GM13976 (cell line): ENCODE results near the gene NRSN1.

ENCODE experiments used
- DNase-seq: peaks from one replicate; pipeline ENCODE4 v3.0.0; 2012; ENCODE audit warnings: low spot score
- CTCF ChIP-seq: IDR thresholded peaks from 2 replicates; pipeline ENCODE4 v1.5.1; 2012; ENCODE audit warnings: borderline replicate concordance, mild to moderate bottlenecking; ENCODE audit not compliant: insufficient read depth; ENCODE audit errors: extremely low read depth, missing control alignments, control extremely low read depth
- in situ Hi-C: fragments of 300-500 bp; cut with MboI; formaldehyde crosslinking; loops from one replicate; pipeline ENCODE4 v1.12.0; 2022; ENCODE audit warnings: low sequenced_read_pairs, mixed read lengths, inconsistent platforms; ENCODE audit not compliant: unreplicated experiment

The NRSN1 gene

DNA sequence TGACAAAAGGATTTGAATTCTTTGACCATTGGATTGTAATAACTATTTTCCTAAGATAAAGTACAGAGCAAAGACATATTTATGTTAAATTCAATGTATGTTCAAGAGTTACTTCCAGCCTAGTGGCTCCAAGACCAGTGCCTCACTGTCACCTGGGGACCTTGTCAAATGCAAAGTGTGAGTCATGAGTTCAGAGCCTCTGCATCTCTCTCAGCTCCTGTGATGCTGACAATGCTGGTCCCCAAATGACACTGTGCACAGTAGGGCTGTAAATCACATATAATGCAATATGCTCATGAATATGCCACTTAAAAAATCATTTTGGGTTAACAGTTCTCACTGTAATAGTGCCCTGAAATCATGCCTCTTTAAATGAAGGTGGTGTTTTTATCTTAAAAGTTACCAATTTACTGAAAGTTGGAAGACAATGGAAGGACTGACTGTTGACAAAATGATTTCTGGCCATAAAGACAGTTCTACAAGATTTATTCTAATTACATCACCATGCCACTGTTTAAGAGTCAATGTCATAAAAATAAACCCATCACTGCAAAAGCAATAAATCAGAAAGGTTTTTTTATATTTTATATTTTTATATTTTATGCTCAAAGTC is 62.1 kb downstream of the NRSN1 start:
- no peak for DNase-seq
- no peak for TF ChIP-seq CTCF
- in situ Hi-C loops = no loop called here

- no peak for TF ChIP-seq CTCF
- in situ Hi-C loops = no loop called here
- no peak for DNase-seq
These were observed 62.6 kb downstream of the NRSN1 start for GRCh38 chr6:24188578-24189080.

DNA sequence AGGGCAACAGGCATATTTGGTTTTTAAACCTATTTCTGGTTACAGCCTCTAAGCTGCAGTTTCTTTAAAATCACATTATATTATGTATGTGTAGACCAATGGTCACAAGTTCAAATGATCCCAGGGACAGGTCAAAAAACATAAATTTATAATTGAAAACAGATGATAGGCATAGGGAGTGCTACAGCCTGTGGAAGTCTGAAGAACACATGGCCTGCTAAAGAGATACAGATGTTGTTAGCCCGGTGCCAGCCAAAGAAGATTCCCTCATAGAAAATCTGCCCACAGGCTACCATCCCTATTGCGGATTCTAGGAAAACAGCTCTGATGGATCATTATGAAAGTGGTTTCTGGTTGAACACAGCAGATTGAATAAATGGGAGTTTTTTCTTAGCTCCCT is 65.3 kb downstream of the NRSN1 start:
- in situ Hi-C loops = no loop called here
- DNase-seq = no peak
- no peak for TF ChIP-seq CTCF

GRCh38 chr6:24193364-24193763 is 67.3 kb downstream of the NRSN1 start:
- in situ Hi-C loops = no loop called here
- no peak for TF ChIP-seq CTCF
- DNase-seq = no peak

DNA sequence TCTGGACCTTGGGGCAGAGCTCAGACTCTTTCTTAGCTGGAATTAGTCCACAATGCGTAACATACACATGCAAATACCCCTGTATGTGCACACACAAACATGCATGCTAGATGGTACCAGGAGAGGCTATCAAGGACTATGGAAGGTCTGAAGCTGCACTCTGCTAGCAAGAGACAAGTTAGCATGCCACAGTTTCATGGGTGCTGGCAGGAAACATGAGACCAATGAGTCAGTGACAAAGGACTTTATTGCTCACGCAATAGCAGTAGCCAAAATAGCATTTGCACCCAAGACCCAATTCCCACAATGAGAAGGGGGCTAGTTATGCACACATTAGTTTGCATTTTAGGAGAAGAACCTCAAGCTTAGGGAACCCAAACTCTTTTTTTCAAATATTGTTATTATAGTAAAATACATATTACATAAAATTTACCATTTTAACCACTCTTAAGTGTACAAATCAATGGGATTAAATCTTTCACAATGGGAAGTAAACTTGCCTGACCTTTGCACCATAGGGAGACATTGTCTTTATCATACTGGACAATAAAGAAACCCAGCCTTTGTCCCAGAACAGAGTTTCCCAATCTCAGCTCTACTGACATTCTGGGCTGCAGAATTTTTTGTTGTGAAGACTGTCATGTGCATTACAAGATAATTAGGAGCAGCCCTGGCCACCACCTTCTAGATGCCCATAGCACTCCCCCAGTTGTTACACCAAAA is 69.1 kb downstream of the NRSN1 start:
- in situ Hi-C loops = no loop called here
- TF ChIP-seq CTCF = no peak
- no peak for DNase-seq

- in situ Hi-C loops = no loop called here
- DNase-seq = no peak
- TF ChIP-seq CTCF = no peak
These were observed 70.0 kb downstream of the NRSN1 start for GRCh38 chr6:24195836-24196597.
